Measurements from ENCODE around the gene CEMP1.

Gene CEMP1

GRCh38 chr16:2518823-2519710 is 12.1 kb downstream of the CEMP1 start:
- DNase-seq (ENCODE audit: low spot score) = no peak

GRCh38 chr16:2517954-2518605 is 13.1 kb downstream of the CEMP1 start:
- DNase-seq (ENCODE audit: low spot score) = no peak

GRCh38 chr16:2516391-2517240 is 14.6 kb downstream of the CEMP1 start:
- no peak for DNase-seq (ENCODE audit: low spot score)

GRCh38 chr16:2515180-2515851 is 15.9 kb downstream of the CEMP1 start:
- DNase-seq (ENCODE audit: low spot score) = peak; percentile 46

GRCh38 chr16:2514333-2515179 is 16.7 kb downstream of the CEMP1 start:
- DNase-seq (ENCODE audit: low spot score) = no peak

DNA sequence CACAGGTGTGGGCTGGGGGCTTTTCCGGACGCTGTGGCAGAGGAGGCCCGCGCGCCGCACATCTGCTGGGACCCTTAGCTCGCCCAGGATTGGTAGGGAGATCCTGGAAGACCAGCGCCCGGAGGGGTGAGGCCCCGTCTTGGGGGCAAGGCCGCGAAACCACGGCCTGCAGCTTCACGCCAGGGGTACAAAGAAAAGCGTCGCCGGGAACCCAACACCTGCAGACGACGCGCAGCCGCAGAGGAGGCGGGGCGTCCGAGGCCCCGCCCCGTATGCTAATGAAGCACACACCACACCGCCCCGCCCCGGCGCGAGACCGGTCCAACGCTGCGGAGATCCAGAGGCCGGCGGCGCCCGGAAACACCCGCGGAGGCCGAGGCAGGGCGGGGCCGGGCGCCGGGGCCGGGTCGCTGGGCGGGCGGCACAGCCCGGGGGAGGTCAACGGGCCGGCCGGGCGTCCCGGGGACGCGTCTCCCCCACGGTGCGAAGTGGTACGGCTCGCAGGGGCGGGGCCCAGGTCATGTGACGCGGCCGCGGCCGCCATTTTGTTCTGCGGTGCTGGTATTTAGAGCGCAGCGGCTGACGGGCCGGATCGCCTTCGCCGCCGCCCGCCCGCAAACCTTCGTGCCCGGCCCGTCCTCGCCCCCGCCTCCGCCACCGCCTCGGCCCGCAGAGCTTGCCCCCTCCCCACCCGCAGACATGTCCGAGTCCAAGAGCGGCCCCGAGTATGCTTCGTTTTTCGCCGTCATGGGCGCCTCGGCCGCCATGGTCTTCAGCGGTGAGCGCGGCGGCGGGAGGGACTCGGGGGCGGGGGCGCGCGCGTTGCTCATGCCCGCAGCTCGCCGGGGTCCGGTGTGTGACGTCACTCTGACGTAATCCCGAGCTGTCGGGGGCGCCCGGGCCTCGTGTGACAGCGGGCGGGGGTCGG is 17.5 kb downstream of the CEMP1 start, which contains the start of gene ATP6V0C:
Gene ATP6V0C, plus strand, starts transcription at position 548 of the 928 bp plus-strand sequence. Its CDS starts 152 bp downstream, at position 700.
- peak; percentile 96 for DNase-seq (ENCODE audit: low spot score)

DNA sequence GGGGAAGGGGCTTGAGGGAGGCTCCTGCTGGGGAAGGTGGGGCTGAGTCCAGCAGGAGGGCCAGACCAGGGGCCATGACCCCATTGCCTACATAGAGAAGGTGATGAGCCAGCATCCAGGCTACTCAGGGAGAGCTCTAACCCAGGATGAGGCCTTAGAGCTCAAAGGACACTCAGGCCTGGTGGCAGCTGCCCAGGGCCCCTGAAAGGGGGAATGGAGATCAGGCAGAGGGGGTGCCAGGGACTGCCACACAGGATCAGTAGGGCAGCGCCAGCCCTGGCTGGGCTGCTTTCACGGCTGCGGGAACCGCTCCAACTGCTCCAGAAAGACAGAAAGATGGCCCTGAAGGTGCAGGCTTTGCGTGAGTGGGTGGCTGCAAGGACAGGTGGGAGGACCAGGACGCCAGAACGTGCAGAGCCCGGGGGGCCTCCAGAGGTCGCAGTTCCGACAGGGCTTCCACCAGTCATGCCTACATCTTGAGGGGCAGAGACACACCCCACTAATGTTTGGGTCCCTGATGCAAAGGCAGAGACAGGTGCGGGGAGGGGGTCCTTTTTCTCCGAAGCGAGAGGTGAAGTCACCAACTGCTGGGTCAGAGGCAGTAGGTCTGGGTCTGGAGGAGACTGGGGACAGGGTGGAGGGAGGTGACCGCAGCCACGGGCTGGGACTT is 18.3 kb downstream of the CEMP1 start:
- no peak for DNase-seq (ENCODE audit: low spot score)

DNA sequence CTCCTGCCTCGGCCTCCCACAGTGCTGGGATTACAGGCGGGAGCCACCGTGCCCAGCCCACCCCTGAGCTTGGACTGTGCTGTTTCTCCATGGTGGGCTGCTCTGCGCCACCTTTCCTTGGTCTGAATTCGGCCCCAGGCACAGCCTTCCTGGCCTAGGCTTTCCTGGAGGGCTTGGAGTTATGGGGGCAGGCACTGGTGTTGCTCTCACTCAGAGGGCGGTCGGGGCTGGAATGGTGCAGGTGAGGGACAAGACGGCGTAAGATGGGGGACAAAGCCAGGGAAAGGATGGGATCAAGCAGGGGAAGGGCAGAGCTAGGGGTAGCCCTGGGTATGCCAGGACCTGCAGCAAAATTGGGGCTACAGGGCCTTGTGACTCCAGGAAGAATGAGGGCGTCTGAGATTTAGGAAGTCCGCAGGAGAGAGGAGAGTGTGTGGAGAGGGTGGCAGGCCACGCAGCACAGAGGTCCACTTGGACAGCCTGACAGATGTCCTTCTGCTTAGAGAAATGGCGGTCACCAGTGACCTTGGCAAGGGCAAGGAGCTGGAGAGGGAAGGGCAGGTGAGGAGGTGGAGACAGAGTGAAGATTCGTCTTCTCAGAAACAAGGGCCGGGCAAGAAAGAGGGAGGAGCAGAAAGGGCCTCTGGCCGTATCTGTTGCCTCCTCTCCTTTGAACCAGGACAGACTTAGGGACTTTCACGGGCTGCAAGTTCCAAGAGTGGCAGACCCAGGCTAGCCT is 19.0 kb downstream of the CEMP1 start:
- DNase-seq (ENCODE audit: low spot score) = no peak

- DNase-seq (ENCODE audit: low spot score) = peak; percentile 84
Measured at GRCh38 chr16:2511128-2511800, 19.9 kb downstream of the CEMP1 start.

GRCh38 chr16:2508722-2509400 is 22.3 kb downstream of the CEMP1 start:
- DNase-seq (ENCODE audit: low spot score) = no peak

- DNase-seq (ENCODE audit: low spot score) = no peak
Measured at GRCh38 chr16:2507665-2508064, 23.5 kb downstream of the CEMP1 start.

GRCh38 chr16:2507052-2507659 is 24.1 kb downstream of the CEMP1 start:
- DNase-seq (ENCODE audit: low spot score) = no peak

GRCh38 chr16:2505695-2506094 is 25.5 kb downstream of the CEMP1 start:
- DNase-seq (ENCODE audit: low spot score) = no peak

DNA sequence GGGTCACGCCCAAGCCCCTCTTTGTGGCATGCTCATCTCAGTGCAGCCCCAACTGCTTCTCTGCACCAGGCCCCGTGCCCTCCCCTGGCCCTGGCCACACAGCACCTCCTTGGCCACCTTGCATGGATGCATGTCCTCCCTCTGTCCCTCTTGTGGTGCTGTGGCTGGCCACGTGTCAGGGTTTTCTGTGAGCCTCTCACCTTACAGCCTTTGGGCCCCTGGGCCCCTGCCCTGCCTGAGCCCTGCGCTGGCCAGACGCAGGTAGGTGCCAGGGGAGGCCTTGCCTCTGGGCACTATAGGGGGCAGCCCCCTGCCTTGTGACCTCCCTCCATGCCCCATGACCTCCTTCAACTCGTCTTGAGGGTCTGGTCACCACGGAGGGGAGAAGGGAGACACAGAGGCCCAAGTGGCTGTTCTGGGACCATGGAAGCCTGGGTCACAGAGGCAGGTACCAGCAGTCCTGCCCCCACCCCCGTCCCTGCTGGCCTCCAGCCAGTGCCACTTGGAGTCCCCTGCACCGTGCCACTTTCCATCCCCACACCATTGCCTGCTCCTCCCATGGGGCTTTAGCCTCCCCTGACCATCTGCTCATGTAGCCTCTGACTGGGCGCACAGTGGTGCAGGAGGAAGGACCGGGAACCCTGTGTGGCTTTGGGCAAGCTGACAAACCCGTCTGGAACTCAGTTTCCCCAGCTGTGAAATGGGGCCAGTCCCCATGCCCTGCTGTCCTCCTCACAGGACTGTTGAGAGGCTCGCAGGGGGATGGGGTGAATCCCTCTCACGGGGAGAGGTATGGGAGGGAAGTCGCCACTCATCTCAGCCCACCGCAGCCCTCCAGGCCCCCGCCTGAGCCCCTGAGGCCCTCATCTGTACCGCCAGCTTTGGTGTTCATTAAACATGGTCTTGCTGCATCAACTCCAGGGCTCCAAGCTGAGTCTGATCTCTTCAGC is 29.0 kb downstream of the CEMP1 start:
- no peak for DNase-seq (ENCODE audit: low spot score)

DNA sequence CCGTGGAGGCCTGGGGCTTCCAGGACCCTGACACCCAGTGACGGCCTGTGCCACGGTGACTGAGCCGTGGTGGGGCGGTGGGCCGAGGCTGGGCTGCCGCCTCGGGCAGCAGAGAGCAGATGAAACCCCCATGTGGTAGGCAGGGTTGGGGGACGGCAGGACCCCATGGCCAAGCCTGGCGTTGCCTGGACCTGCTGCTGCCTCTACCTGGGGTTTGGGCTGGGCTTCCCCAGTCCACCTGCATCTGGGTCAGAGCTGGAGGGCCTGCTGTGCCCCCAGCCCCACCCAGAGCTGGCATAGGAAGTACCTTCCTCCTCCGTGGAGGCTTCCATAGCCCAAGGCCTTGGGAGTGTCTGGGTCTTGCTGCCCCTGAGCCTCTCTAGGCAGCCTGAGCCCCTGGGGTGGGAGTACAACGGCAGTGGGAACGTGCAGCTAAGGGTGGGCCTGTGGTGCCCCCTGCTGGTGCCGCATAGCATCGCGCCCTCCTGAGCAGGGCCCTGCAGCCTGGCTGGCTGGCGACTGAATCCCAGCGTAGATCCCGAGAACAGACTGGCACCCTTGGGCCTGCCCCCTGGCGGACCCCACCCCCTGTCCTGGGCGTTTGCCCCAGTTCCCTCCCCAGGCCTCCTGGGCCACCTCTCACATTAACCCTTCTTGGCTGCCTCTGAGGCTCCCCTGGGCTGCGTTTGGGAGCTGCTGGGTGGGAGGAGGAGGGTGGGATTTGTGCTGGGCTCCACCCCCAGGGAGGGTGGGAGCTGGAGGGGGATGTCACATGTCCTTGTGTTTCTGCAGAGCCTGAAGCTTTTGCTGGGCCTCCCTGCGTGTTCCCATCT is 30.1 kb downstream of the CEMP1 start:
- peak; percentile 90 for DNase-seq (ENCODE audit: low spot score)

Data from GM03348 (cell line).